MCF 10A (cell line): Measurements from ENCODE around the gene TFCP2L1. TPM values are rescaled to one million over a fixed set of nuclear protein-coding genes. Genes with fewer than 3 reads are reported as not detected.

ENCODE experiments used
- BruUV-seq: library from RNA; stranded (reverse); fragments of 400-500 nt; replicated peaks from 2 replicates; lab custom pipeline; 2021; lab: Mats Ljungman, UMichigan
- CTCF ChIA-PET: fragments of 300-600 bp; sonication (Branson Sonifier 250); formaldehyde crosslinking; extraction: SDS; loops from one replicate; lab custom pipeline; 2021; ENCODE audit warnings: antibody characterized with exemption, inconsistent platforms; lab: Yijun Ruan, JAX
- POLR2A ChIA-PET: fragments of 300-600, 350-650 bp; sonication (Branson Sonifier 250); formaldehyde crosslinking; extraction: SDS; loops from one replicate; lab custom pipeline; 2020; ENCODE audit warnings: antibody characterized with exemption, inconsistent platforms; lab: Yijun Ruan, JAX
- DNase-seq: peaks from one replicate; pipeline ENCODE4 v3.0.0-alpha.2; 2018; ENCODE audit not compliant: unreplicated experiment
- H3K27ac Mint-ChIP-seq: one replicate; pipeline ENCODE4 v1.8.0; 2022; ENCODE audit warnings: mild to moderate bottlenecking, low read depth, mixed read lengths; ENCODE audit not compliant: unreplicated experiment
- H3K27me3 Mint-ChIP-seq: one replicate; pipeline ENCODE4 v1.8.0; 2022; ENCODE audit warnings: mixed read lengths; ENCODE audit not compliant: insufficient read depth, unreplicated experiment
- H3K36me3 Mint-ChIP-seq: one replicate; pipeline ENCODE4 v1.8.0; 2022; ENCODE audit warnings: mild to moderate bottlenecking, moderate library complexity, mixed read lengths; ENCODE audit not compliant: insufficient read depth, unreplicated experiment
- H3K4me1 Mint-ChIP-seq: one replicate; pipeline ENCODE4 v1.8.0; 2022; ENCODE audit warnings: mixed read lengths; ENCODE audit not compliant: insufficient read depth, unreplicated experiment
- H3K4me3 Mint-ChIP-seq: one replicate; pipeline ENCODE4 v1.8.0; 2022; ENCODE audit warnings: mild to moderate bottlenecking, moderate library complexity, mixed read lengths; ENCODE audit not compliant: unreplicated experiment
- H3K9me3 Mint-ChIP-seq: one replicate; pipeline ENCODE4 v1.8.0; 2022; ENCODE audit warnings: mixed read lengths; ENCODE audit not compliant: unreplicated experiment
- CTCF ChIP-seq: fragments of 200-600 bp; IDR thresholded peaks from one replicate; pipeline ENCODE4 v1.8.0; 2022; ENCODE audit warnings: antibody characterized with exemption, mild to moderate bottlenecking; ENCODE audit not compliant: unreplicated experiment
- intact Hi-C: fragments of 100-400 bp; cut with micrococcal nuclease; formaldehyde crosslinking; loops from 2 replicates; pipeline ENCODE4 v1.14.1; 2022
- total RNA-seq: library from RNA; stranded (reverse); gene quantifications from 2 replicates; pipeline ENCODE4 v1.2.3, GENCODE V29; 2022

Gene TFCP2L1
- total RNA-seq, 1 experiment from 2014 or later, result 22.6 TPM

GRCh38 chr2:121197369-121198091 is 87.5 kb downstream of the TFCP2L1 start:
- intact Hi-C loops, result loop anchor here (5.0 kb wide), 1 partner anchor 100 kb away; no protein-coding TSS in a partner anchor
- Mint-ChIP-seq H3K27ac (peak overlapping the region; percentile 100), H3K27me3 (no peaks in the 10 kb centered on the region), H3K9me3 (no peaks in the 10 kb centered on the region), H3K4me1 (peaks cover 64% of the 10 kb centered on the region), H3K4me3 (peak overlapping the region; percentile 47), H3K36me3 (peaks cover 5% of the 10 kb centered on the region)
- CTCF ChIA-PET, result interaction anchor here (0.5 to 3.8 kb wide), 12 partner anchors 12 to 536 kb away, joined by 3 to 19 read pairs (median 4); no protein-coding TSS in a partner anchor
- POLR2A ChIA-PET, result interaction anchor here (0.6 to 7.3 kb wide), 26 partner anchors 8 to 1085 kb away, joined by 3 to 69 read pairs (median 4); partner anchors contain the start of genes NIFK, RNU4ATAC and TSN
- TSS peak; percentile 73 for BruUV-seq
- no peak for TF ChIP-seq CTCF
- peak; percentile 98 for DNase-seq

- no peak for DNase-seq
- Mint-ChIP-seq H3K4me3 (peak overlapping the region; percentile 47), H3K27ac (peak overlapping the region; percentile 100), H3K27me3 (no peaks in the 10 kb centered on the region), H3K4me1 (peaks cover 63% of the 10 kb centered on the region), H3K9me3 (no peaks in the 10 kb centered on the region), H3K36me3 (peaks cover 5% of the 10 kb centered on the region)
- TSS peak; percentile 81 for BruUV-seq
- no peak for TF ChIP-seq CTCF
- ChIA-PET POLR2A (interaction anchor here (0.6 to 7.3 kb wide), 25 partner anchors 7 to 1441 kb away, joined by 3 to 69 read pairs (median 5); partner anchors contain the start of genes NIFK and RNU4ATAC), CTCF (interaction anchor here (0.5 to 3.8 kb wide), 6 partner anchors 11 to 153 kb away, joined by 3 to 19 read pairs (median 5); no protein-coding TSS in a partner anchor)
- intact Hi-C loops, result loop anchor here (5.0 kb wide), 1 partner anchor 100 kb away; no protein-coding TSS in a partner anchor
Measured at GRCh38 chr2:121196849-121197155, 88.2 kb downstream of the TFCP2L1 start.

- Mint-ChIP-seq H3K27me3 (no peaks in the 10 kb centered on the region), H3K27ac (peak overlapping the region; percentile 100), H3K4me1 (peaks cover 58% of the 10 kb centered on the region), H3K36me3 (peaks cover 5% of the 10 kb centered on the region), H3K4me3 (peak overlapping the region; percentile 47), H3K9me3 (no peaks in the 10 kb centered on the region)
- POLR2A ChIA-PET, result interaction anchor here (0.6 to 7.3 kb wide), 20 partner anchors 10 to 1440 kb away, joined by 3 to 69 read pairs (median 4); partner anchors contain the start of gene RNU4ATAC
- intact Hi-C loops, result loop anchor here (5.0 kb wide), 1 partner anchor 101 kb away; no protein-coding TSS in a partner anchor
- no TSS peak for BruUV-seq
- peak; percentile 94 for DNase-seq
- CTCF ChIA-PET, result interaction anchor here (0.5 to 3.8 kb wide), 8 partner anchors 11 to 115 kb away, joined by 3 to 19 read pairs (median 6); no protein-coding TSS in a partner anchor
- TF ChIP-seq CTCF, result no peak
Measured at GRCh38 chr2:121196132-121196848, 88.7 kb downstream of the TFCP2L1 start.
